Measurements from ENCODE around the gene CEACAM4. TPM values are rescaled to one million over a fixed set of nuclear protein-coding genes. Genes with fewer than 3 reads are reported as not detected.

CEACAM4 gene
- total RNA-seq (2022; extraction: Qiagen RNA extraction), result not detected in 5 replicates

GRCh38 chr19:41626877-41627276 lies at the start of gene CEACAM4:
TSS of gene CEACAM4 (minus strand) at chr19:41627074. CDS start at chr19:41626963, 111 bp downstream.

GRCh38 chr19:41575998-41576397 lies 50.9 kb downstream of the CEACAM4 start, which contains the start of gene CEACAM21:
TSS of gene CEACAM21 (plus strand) at chr19:41576166. CDS start at chr19:41576275, 109 bp downstream.

Other genes starting within 250 kb of the CEACAM4 start
- 76.4 to 93.1 TPM (median 83.1 TPM) in 5 replicates for gene EXOSC5, start 229.7 kb downstream of the CEACAM4 start, total RNA-seq (2022; extraction: Qiagen RNA extraction)
- 42.2 to 50.9 TPM (median 43.2 TPM) in 5 replicates for gene BCKDHA, start 229.3 kb downstream of the CEACAM4 start, total RNA-seq (2022; extraction: Qiagen RNA extraction)
- 0.10 to 0.25 TPM (median 0.15 TPM) in 4 of 5 replicates, not detected in the other for gene B3GNT8, start 199.7 kb downstream of the CEACAM4 start, total RNA-seq (2022; extraction: Qiagen RNA extraction)
- gene DMAC2, start 187.2 kb downstream of the CEACAM4 start, total RNA-seq (2022; extraction: Qiagen RNA extraction), result 98.5 to 129 TPM (median 111 TPM) in 5 replicates
- gene ERICH4, start 183.9 kb downstream of the CEACAM4 start, total RNA-seq (2022; extraction: Qiagen RNA extraction), result not detected in 5 replicates
- 0.15 TPM in 1 of 5 replicates, not detected in the others for gene CEACAM21, start 50.9 kb downstream of the CEACAM4 start, total RNA-seq (2022; extraction: Qiagen RNA extraction)
- 0.04 to 0.12 TPM (median 0.09 TPM) in 4 of 5 replicates, not detected in the other for gene CEACAM7, start 61.2 kb upstream of the CEACAM4 start, total RNA-seq (2022; extraction: Qiagen RNA extraction)
- gene CEACAM5, start 81.6 kb upstream of the CEACAM4 start, total RNA-seq (2022; extraction: Qiagen RNA extraction), result 1.5 to 1.9 TPM (median 1.6 TPM) in 5 replicates
- gene CEACAM6, start 128.5 kb upstream of the CEACAM4 start, total RNA-seq (2022; extraction: Qiagen RNA extraction), result 14.6 to 24.6 TPM (median 18.9 TPM) in 5 replicates
- not detected in 5 replicates for gene CEACAM3, start 169.5 kb upstream of the CEACAM4 start, total RNA-seq (2022; extraction: Qiagen RNA extraction)
- gene LYPD4, start 217.6 kb upstream of the CEACAM4 start, total RNA-seq (2022; extraction: Qiagen RNA extraction), result not detected in 5 replicates
- not detected in 5 replicates for gene DMRTC2, start 218.0 kb upstream of the CEACAM4 start, total RNA-seq (2022; extraction: Qiagen RNA extraction)
- gene RPS19, start 233.2 kb upstream of the CEACAM4 start, total RNA-seq (2022; extraction: Qiagen RNA extraction), result 7,258 to 11,211 TPM (median 7,692 TPM) in 5 replicates

Measured in A549 treated with dexamethasone at 1 μM for 4 hours (cell line).